HEK293T (cell line): ENCODE results near the gene P2RX3.

ENCODE experiments used
- CTCF ChIA-PET: fragments of 350-600 bp; formaldehyde crosslinking; extraction: SDS; loops from one replicate; lab custom pipeline; 2021; ENCODE audit warnings: antibody characterized with exemption, inconsistent platforms; lab: Yijun Ruan, JAX
- POLR2A ChIA-PET: fragments of 350-600 bp; formaldehyde crosslinking; extraction: SDS; loops from one replicate; lab custom pipeline; 2020; ENCODE audit warnings: antibody characterized with exemption, inconsistent platforms; lab: Yijun Ruan, JAX
- DNase-seq: peaks from one replicate; pipeline ENCODE4 v3.0.0; 2012; ENCODE audit warnings: mixed read lengths; ENCODE audit errors: extremely low spot score
- ARNT ChIP-seq: fragments of 450-650 bp; IDR thresholded peaks from 2 replicates; pipeline ENCODE4 v1.6.1; 2017; ENCODE audit warnings: mild to moderate bottlenecking
- BHLHE40 ChIP-seq: fragments of 450-650 bp; IDR thresholded peaks from 2 replicates; pipeline ENCODE4 v1.6.1; 2016; ENCODE audit warnings: mild to moderate bottlenecking, moderate library complexity, borderline replicate concordance
- CTBP1 ChIP-seq: fragments of 450-650 bp; IDR thresholded peaks from 2 replicates; pipeline ENCODE4 v1.6.1; 2016; ENCODE audit warnings: borderline replicate concordance
- ELF4 ChIP-seq: fragments of 450-650 bp; IDR thresholded peaks from 2 replicates; pipeline ENCODE4 v1.6.1; 2017; ENCODE audit warnings: antibody characterized with exemption
- FOXA1 ChIP-seq: fragments of 450-650 bp; IDR thresholded peaks from 2 replicates; pipeline ENCODE4 v1.6.1; 2016; ENCODE audit warnings: mild to moderate bottlenecking
- FOXK2 ChIP-seq: fragments of 450-650 bp; IDR thresholded peaks from 2 replicates; pipeline ENCODE4 v1.6.1; 2016; ENCODE audit warnings: mild to moderate bottlenecking
- FOXM1 ChIP-seq: fragments of 450-650 bp; IDR thresholded peaks from 2 replicates; pipeline ENCODE4 v1.6.1; 2017; ENCODE audit warnings: mild to moderate bottlenecking, borderline replicate concordance
- HDGF ChIP-seq: fragments of 450-650 bp; IDR thresholded peaks from 2 replicates; pipeline ENCODE4 v1.6.1; 2017; ENCODE audit warnings: antibody characterized with exemption, borderline replicate concordance
- L3MBTL2 ChIP-seq: fragments of 450-650 bp; conservative IDR thresholded peaks from 2 replicates; pipeline ENCODE4 v1.6.1; 2016; ENCODE audit warnings: mild to moderate bottlenecking
- LEF1 ChIP-seq: fragments of 450-650 bp; IDR thresholded peaks from 2 replicates; pipeline ENCODE4 v1.6.1; 2017; ENCODE audit warnings: mild to moderate bottlenecking, borderline replicate concordance
- NFRKB ChIP-seq: fragments of 450-650 bp; IDR thresholded peaks from 2 replicates; pipeline ENCODE4 v1.6.1; 2016; ENCODE audit warnings: mild to moderate bottlenecking, moderate library complexity
- SP1 ChIP-seq: fragments of 450-650 bp; IDR thresholded peaks from 2 replicates; pipeline ENCODE4 v1.6.1; 2017
- SUZ12 ChIP-seq: fragments of 450-650 bp; IDR thresholded peaks from 2 replicates; pipeline ENCODE4 v1.6.1; 2016; ENCODE audit warnings: mild to moderate bottlenecking
- TARDBP ChIP-seq: fragments of 450-650 bp; IDR thresholded peaks from 2 replicates; pipeline ENCODE4 v1.6.1; 2016
- ZNF384 ChIP-seq: fragments of 450-650 bp; IDR thresholded peaks from 2 replicates; pipeline ENCODE4 v1.6.1; 2016
- TF ChIP-seq, protein P1 (sequence below): fragments of 450-650 bp; IDR thresholded peaks from 2 replicates; pipeline ENCODE4 v1.6.1; 2016

The P2RX3 gene

DNA sequence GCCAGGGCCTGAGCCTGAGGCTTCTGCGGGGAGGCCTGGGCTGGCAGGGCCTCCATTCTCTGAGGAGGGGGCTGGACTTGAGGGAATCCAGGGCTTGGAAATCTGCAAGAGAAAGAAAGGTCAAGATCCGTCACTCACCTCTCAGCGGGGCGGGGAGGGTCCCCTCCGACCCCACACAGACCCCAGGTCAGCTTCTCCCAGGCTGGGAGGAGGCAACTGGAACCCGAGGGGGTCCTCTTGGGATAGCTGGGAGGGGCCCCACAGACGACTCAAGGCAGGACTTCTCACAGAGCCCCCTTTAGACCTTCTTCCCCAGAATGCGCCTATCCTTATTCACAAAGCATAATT, 24.4 kb upstream of the P2RX3 start:
- TF ChIP-seq FOXA1 (no peak), ELF4 (no peak), BHLHE40 (no peak), LEF1 (no peak), FOXM1 (no peak), HDGF (no peak), CTBP1 (no peak), SP1 (no peak), FOXK2 (no peak), L3MBTL2 (no peak), ZNF384 (no peak), SUZ12 (no peak), NFRKB (no peak), TARDBP (no peak), ARNT (no peak)
- TF ChIP-seq, protein P1, sequence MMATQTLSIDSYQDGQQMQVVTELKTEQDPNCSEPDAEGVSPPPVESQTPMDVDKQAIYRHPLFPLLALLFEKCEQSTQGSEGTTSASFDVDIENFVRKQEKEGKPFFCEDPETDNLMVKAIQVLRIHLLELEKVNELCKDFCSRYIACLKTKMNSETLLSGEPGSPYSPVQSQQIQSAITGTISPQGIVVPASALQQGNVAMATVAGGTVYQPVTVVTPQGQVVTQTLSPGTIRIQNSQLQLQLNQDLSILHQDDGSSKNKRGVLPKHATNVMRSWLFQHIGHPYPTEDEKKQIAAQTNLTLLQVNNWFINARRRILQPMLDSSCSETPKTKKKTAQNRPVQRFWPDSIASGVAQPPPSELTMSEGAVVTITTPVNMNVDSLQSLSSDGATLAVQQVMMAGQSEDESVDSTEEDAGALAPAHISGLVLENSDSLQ, result no peak
- ChIA-PET CTCF (no interaction called here), POLR2A (no interaction called here)
- no peak for DNase-seq

DNA sequence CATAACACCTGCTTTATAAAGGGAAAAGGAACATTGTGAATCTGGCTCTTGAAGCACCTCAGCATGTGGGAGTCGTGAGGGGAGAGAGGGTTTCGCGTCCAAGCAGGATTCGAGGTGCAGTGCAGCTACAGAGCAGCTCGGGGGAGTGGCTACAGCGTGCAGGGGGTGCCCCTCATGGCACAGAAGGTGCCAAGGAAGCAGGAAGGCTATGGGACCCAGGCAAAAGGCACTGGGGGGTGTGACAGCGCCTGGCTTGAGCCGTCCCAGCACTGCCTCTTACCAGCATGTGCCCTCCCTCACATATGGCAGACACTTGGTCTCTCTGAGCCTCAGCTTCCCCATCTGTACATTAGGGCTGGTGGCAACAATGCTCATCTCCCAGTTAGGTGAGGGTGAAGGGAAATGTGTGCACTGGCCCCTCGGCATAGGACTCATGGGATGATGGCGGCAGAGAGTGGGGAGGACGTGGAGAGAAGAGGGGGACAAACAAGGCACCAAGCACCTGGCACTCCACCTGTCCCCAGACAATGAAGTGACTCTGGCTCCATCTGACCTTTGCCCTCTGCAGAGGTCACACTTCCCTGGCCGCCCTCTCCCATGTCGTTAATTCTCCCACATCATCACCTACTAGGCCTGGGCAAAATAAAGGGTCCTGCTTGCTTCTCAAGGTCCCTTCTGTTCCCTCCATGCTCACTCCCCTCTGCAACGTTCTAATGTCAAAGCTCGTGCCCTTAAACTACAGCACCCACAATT, 23.8 kb upstream of the P2RX3 start:
- TF ChIP-seq BHLHE40 (no peak), ZNF384 (no peak)
- ChIA-PET POLR2A (no interaction called here), CTCF (no interaction called here)
- no peak for DNase-seq

DNA sequence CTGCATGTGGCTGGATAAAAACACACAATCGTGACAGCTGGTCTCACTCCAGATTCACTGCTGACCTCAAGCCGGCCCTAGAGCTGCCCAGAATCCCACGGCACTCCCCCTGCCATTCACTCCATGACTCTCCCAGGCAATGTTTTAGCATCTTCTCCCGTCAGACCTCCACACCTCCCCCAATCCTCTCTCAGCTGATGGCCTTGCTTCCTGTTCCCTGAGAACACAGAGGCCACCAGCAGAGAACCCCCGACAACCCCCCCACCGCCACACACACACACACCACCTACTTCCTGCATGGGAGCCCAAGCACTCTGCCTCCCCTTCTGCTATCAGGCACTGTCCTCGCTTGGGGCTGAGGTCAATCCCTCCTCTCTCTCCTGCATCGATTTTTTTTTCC, 22.7 kb upstream of the P2RX3 start:
- no peak for DNase-seq
- POLR2A ChIA-PET, result no interaction called here
- CTCF ChIA-PET, result no interaction called here
- TF ChIP-seq ARNT (no peak), L3MBTL2 (no peak), BHLHE40 (no peak), SUZ12 (no peak), NFRKB (no peak), ZNF384 (no peak), TARDBP (no peak), SP1 (no peak), FOXK2 (no peak), ELF4 (no peak), FOXM1 (no peak), FOXA1 (no peak), CTBP1 (no peak), HDGF (no peak), LEF1 (no peak)
- TF ChIP-seq, protein P1, result no peak

DNA sequence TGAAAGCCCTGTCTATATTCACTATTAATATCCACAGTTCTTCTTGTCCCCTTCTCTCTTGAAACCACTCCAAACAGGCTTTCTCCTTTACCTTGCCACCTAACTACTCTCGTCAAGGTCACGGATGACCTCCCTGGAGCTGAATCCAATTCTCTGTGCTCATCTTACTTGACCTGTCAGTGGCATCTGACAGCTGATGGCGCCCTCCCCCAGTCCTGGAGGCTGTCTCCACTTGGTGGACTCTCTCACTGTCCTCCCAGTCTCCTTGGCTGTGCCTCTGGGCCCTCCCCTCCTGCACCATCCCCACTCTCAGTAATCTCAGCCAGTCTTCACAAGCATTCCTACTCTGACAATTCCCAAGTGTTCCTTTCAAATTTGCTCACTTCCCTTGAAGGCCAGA, 22.1 kb upstream of the P2RX3 start:
- POLR2A ChIA-PET, result no interaction called here

DNA sequence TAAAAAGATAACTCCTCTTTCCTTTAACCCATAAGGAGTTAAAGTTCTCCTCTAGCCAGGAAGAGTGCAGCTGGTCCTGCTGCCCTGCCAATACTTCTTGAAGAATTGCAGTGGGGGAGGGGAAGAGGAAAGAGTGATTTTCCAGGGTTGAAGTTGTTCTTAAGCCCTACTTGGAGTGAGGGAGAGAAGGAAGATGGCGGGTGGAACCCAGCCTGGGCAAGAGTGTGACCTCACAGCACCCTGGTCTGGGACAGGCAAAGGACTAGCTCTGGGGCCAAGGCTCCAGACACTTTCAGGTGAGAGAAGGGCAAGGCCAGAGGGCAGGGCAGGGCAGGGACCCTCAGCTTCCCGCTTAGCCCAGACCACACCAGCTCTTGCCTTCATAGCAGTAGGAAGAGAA, 20.0 kb upstream of the P2RX3 start:
- DNase-seq, result no peak
- TF ChIP-seq ZNF384 (no peak), CTBP1 (no peak), L3MBTL2 (no peak), SUZ12 (no peak), HDGF (no peak), FOXA1 (no peak)
- TF ChIP-seq, protein P1, result no peak
- ChIA-PET CTCF (no interaction called here), POLR2A (interaction anchor here (0.7 kb wide), 1 partner anchor 13 kb away, joined by 4 read pairs; no protein-coding TSS in a partner anchor)

More for the DNA sequence above, 22.1 kb upstream of the P2RX3 start:
- TF ChIP-seq ELF4 (no peak), HDGF (no peak)
- no peak for DNase-seq
- CTCF ChIA-PET, result no interaction called here

DNA sequence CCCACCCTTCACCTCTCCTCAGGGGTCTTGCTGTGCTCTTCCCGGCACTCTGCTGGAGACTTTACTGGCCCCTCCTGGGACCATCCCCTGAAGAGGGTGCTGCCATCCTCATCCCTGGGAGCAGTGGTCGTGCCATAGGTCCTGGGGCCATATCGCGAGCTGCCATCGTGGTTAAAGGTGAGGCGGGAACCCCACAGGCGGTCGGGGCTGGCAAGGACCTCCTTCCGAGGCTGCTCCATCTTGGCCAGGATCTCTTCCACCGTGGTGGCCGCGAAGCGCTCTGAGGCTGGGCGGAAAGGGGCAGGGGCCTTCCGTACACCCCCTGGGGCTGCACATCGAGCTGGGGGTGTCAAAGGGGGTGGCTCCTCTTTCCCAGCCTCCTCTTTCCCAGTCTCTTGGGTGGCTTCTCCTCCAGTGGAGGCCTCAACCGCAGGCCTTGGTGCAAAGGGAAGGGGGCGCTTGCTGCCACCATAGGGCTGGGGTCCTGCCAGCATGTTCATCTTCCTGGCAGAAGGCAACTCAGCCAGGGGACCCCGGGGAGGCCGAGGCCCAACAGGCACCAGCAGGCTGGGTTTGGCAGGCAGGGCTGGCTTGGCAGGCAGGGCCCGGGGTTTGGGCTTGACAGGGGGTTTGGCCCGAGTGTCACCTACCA, 18.0 kb upstream of the P2RX3 start:
- POLR2A ChIA-PET, result interaction anchor here (2.1 kb wide), 1 partner anchor 8 kb away, joined by 9 read pairs; no protein-coding TSS in a partner anchor
- TF ChIP-seq ZNF384 (no peak), HDGF (no peak), SP1 (no peak), TARDBP (no peak), NFRKB (no peak), L3MBTL2 (no peak), ARNT (no peak), ELF4 (no peak), BHLHE40 (no peak), FOXA1 (no peak), CTBP1 (no peak), FOXK2 (no peak), SUZ12 (no peak), LEF1 (no peak), FOXM1 (no peak)
- TF ChIP-seq, protein P1, result no peak
- DNase-seq, result no peak
- CTCF ChIA-PET, result no interaction called here
